ENCODE results near the gene TMEM35B. TPM values are rescaled to one million over a fixed set of nuclear protein-coding genes. Genes with fewer than 3 reads are reported as not detected.
A peak's percentile ranks its signal among the peaks of the same experiment; 100 is the strongest.

The TMEM35B gene
- total RNA-seq = 10 to 100 TPM; 12.6 to 22.1 (median 16.2) TPM
- long read RNA-seq, transcript TMEM35B-201 (3 exons, 922 nt) = major isoform, 12 of 12 reads
- long read RNA-seq, partial matches to known transcripts = 0 of 12 reads
- long read RNA-seq, other reads (novel, unspliced or antisense) = 0 of 12 reads

DNA sequence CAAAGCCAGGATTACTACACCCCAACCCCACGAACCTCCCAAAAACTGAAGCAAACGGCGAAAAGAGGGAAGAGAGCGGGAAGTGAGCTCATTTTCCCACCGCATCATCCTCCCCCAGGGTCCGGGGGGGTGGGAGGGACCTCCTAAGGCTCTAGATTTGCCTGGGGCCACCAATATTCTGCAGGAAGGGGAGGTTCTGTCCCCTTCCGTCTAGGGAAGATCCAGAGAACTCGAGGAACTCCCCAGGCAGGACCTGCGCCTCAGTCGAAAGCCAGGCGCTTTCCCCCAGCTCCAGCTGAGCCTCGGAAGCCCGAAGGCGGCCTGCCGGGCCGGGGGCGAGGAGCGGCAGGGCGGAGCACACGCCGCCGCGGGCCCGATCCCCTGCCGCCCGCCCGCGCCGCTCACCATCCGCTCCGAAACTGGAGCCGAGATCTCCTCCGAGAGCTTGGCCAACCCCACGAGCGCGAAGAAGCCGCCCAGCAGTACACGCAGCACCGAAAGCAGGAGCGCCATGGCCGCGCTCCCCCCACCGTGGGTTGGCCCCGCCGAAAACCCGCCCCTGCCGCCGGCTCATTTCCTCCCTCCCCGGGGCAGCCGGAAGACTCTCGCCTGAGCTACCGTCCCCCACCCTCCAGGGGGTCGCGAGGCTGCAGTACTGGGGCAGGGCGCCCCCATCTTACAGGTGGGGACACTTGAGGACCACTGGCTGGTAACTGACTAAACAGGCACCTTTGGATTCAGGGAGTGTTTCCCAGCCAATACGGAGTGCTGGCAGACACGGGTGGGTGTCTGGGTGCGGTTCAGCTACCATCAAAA is at the start of gene TMEM35B:
TSS of gene TMEM35B (minus strand) at position 555 of the 816 bp plus-strand sequence. CDS start at position 513, 42 bp downstream.
- intact Hi-C loops (cut with DNase I) = no loop called here
- Histone ChIP-seq H3K36me3 (no peaks in the 10 kb centered on the region), H3K4me1 (peaks cover 0 to 20% (median 3%) of the 10 kb centered on the region in 4 donors), H3K27me3 (no peaks in the 10 kb centered on the region), H3K4me3 (peak within 1 kb of the TSS; percentile 84 to 90 (median 86)), H3K9me3 (no peaks in the 10 kb centered on the region), H3K27ac (peak within 1 kb of the TSS; percentile 77 to 92 (median 84))
- ATAC-seq (peak; percentile 90 to 94 (median 94)), DNase-seq (peak; percentile 79 to 82 (median 80))
- 0% methylated on average over 28 of the region's 58 CpGs for WGBS (ENCODE audit: insufficient coverage, low coverage, low lambda C conversion rate, missing lambda C conversion rate)
- TF ChIP-seq, protein P1, sequence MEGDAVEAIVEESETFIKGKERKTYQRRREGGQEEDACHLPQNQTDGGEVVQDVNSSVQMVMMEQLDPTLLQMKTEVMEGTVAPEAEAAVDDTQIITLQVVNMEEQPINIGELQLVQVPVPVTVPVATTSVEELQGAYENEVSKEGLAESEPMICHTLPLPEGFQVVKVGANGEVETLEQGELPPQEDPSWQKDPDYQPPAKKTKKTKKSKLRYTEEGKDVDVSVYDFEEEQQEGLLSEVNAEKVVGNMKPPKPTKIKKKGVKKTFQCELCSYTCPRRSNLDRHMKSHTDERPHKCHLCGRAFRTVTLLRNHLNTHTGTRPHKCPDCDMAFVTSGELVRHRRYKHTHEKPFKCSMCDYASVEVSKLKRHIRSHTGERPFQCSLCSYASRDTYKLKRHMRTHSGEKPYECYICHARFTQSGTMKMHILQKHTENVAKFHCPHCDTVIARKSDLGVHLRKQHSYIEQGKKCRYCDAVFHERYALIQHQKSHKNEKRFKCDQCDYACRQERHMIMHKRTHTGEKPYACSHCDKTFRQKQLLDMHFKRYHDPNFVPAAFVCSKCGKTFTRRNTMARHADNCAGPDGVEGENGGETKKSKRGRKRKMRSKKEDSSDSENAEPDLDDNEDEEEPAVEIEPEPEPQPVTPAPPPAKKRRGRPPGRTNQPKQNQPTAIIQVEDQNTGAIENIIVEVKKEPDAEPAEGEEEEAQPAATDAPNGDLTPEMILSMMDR (IDR thresholded peaks at IDR 0.05) = peak in 2 of 4 donors; percentile 7 to 17
- TF ChIP-seq POLR2A (IDR thresholded peaks at IDR 0.05) = peak; percentile 81

GRCh38 chr1:35033346-35033745 is 48.2 kb upstream of the TMEM35B start:
- no peak for TF ChIP-seq POLR2A (IDR thresholded peaks at IDR 0.05)
- TF ChIP-seq, protein P1 (IDR thresholded peaks at IDR 0.05) = no peak
- DNase-seq (no peak), ATAC-seq (no peak)
- no peaks in the 10 kb centered on the region for H3K36me3 ChIP-seq
- H3K9me3 ChIP-seq = peaks cover 0 to 5% (median 0%) of the 10 kb centered on the region in 4 donors
- peaks cover 0 to 16% (median 0%) of the 10 kb centered on the region in 4 donors for H3K4me1 ChIP-seq
- no peak overlapping the region for H3K4me3 ChIP-seq
- H3K27me3 ChIP-seq = no peaks in the 10 kb centered on the region
- intact Hi-C loops (cut with DNase I) = no loop called here
- 92% methylated on average over 1 of the region's 1 CpG for WGBS (ENCODE audit: insufficient coverage, low coverage, low lambda C conversion rate, missing lambda C conversion rate)
- no peak overlapping the region for H3K27ac ChIP-seq

GRCh38 chr1:35032384-35032739 is 47.2 kb upstream of the TMEM35B start:
- Histone ChIP-seq H3K27me3 (no peaks in the 10 kb centered on the region), H3K27ac (no peak overlapping the region), H3K36me3 (no peaks in the 10 kb centered on the region), H3K4me1 (peaks cover 0 to 16% (median 0%) of the 10 kb centered on the region in 4 donors), H3K9me3 (peaks cover 0 to 5% (median 0%) of the 10 kb centered on the region in 4 donors), H3K4me3 (peak overlapping the region in 1 of 3 donors; percentile 82)
- 100% methylated on average over 1 of the region's 1 CpG for WGBS (ENCODE audit: insufficient coverage, low coverage, low lambda C conversion rate, missing lambda C conversion rate)
- DNase-seq (no peak), ATAC-seq (no peak)
- no peak for TF ChIP-seq POLR2A (IDR thresholded peaks at IDR 0.05)
- TF ChIP-seq, protein P1 (IDR thresholded peaks at IDR 0.05) = no peak
- intact Hi-C loops (cut with DNase I) = no loop called here

DNA sequence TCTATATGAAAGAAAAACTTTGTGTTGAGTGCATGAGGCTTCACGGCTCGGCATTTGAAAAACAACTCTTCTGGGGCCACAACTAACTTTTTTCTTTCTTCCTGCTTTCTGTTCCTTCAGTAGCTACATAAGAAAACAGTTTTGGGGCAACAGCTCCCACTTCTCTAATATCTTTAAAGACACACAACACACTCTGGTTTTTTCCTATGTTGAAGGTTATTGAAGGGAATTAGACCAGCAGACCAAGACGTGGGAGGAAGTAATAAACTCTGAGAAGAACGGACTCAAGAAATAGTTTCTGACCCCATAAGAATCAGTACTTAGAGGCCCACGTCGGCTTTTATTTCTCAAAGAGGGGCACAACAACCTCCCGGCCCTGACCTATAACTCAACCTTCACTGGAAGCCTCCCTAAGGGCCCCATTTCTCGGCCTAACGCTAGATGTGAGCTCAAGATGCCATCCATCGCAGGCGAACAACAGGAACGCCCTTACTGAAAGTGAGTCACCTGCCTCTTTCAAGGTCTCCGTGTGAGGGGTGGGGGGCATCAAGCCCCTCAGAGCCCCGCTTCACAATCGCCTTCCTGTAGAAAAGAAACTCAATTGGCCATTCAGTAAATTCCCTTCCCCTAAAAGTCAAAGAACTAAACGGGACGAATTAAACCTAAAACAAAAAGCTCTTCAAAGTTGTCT is 45.8 kb upstream of the TMEM35B start:
- Histone ChIP-seq H3K4me1 (peaks cover 0 to 16% (median 0%) of the 10 kb centered on the region in 4 donors), H3K27me3 (no peaks in the 10 kb centered on the region), H3K9me3 (peaks cover 0 to 5% (median 0%) of the 10 kb centered on the region in 4 donors), H3K27ac (peak overlapping the region; percentile 88 to 93 (median 90)), H3K36me3 (no peaks in the 10 kb centered on the region), H3K4me3 (peak overlapping the region; percentile 66 to 88 (median 82))
- peak; percentile 14 to 33 (median 24) for ATAC-seq
- TF ChIP-seq, protein P1 (IDR thresholded peaks at IDR 0.05) = no peak
- no peak for TF ChIP-seq POLR2A (IDR thresholded peaks at IDR 0.05)
- intact Hi-C loops (cut with DNase I) = no loop called here
- no peak for DNase-seq
- 5% methylated on average over 17 of the region's 17 CpGs for WGBS (ENCODE audit: insufficient coverage, low coverage, low lambda C conversion rate, missing lambda C conversion rate)

Measured in right lobe of liver (tissue), 6 donors.